ENCODE data around the gene SENP6. TPM values are rescaled to one million over a fixed set of nuclear protein-coding genes. Genes with fewer than 3 reads are reported as not detected.

Gene SENP6
- total and polyA plus RNA-seq, 2 experiments from 2014 or later, result 56.4 to 104 TPM

- TF ChIP-seq CTCF (IDR thresholded peaks at IDR 0.05; ENCODE audit: low read depth, low read length), result no peak
- no peak for DNase-seq (ENCODE audit: low read depth in 1 of 2, low spot score in 1 of 2)
- Histone ChIP-seq H3K27ac (no peak overlapping the region), H3K36me3 (no peaks in the 10 kb centered on the region), H3K4me1 (ENCODE audit: low read depth) (no peaks in the 10 kb centered on the region), H3K4me3 (no peak overlapping the region), H3K27me3 (no peaks in the 10 kb centered on the region), H3K9me3 (ENCODE audit: low read depth) (no peaks in the 10 kb centered on the region)
These were observed 156.4 kb downstream of the SENP6 start for GRCh38 chr6:75758061-75758460.

- Histone ChIP-seq H3K27ac (no peak overlapping the region), H3K4me1 (ENCODE audit: low read depth) (no peaks in the 10 kb centered on the region), H3K4me3 (no peak overlapping the region), H3K9me3 (ENCODE audit: low read depth) (no peaks in the 10 kb centered on the region), H3K36me3 (no peaks in the 10 kb centered on the region), H3K27me3 (no peaks in the 10 kb centered on the region)
- no peak for TF ChIP-seq CTCF (IDR thresholded peaks at IDR 0.05; ENCODE audit: low read depth, low read length)
- no peak for DNase-seq (ENCODE audit: low read depth in 1 of 2, low spot score in 1 of 2)
These were observed 157.5 kb downstream of the SENP6 start for GRCh38 chr6:75759207-75759606.

- no peak for TF ChIP-seq CTCF (IDR thresholded peaks at IDR 0.05; ENCODE audit: low read depth, low read length)
- no peak overlapping the region for H3K4me3 ChIP-seq
- H3K4me1 ChIP-seq (ENCODE audit: low read depth), result no peaks in the 10 kb centered on the region
- H3K27ac ChIP-seq, result no peak overlapping the region
- H3K36me3 ChIP-seq, result no peaks in the 10 kb centered on the region
- no peak for DNase-seq (ENCODE audit: low read depth in 1 of 2, low spot score in 1 of 2)
- no peaks in the 10 kb centered on the region for H3K27me3 ChIP-seq
- no peaks in the 10 kb centered on the region for H3K9me3 ChIP-seq (ENCODE audit: low read depth)
These were observed 158.6 kb downstream of the SENP6 start for GRCh38 chr6:75760320-75760719.

GRCh38 chr6:75761489-75761888, 159.8 kb downstream of the SENP6 start:
- no peak overlapping the region for H3K4me3 ChIP-seq
- no peaks in the 10 kb centered on the region for H3K36me3 ChIP-seq
- H3K9me3 ChIP-seq (ENCODE audit: low read depth), result no peaks in the 10 kb centered on the region
- H3K4me1 ChIP-seq (ENCODE audit: low read depth), result no peaks in the 10 kb centered on the region
- H3K27me3 ChIP-seq, result no peaks in the 10 kb centered on the region
- TF ChIP-seq CTCF (IDR thresholded peaks at IDR 0.05; ENCODE audit: low read depth, low read length), result no peak
- no peak overlapping the region for H3K27ac ChIP-seq
- no peak for DNase-seq (ENCODE audit: low read depth in 1 of 2, low spot score in 1 of 2)

- no peak for TF ChIP-seq CTCF (IDR thresholded peaks at IDR 0.05; ENCODE audit: low read depth, low read length)
- H3K9me3 ChIP-seq (ENCODE audit: low read depth), result no peaks in the 10 kb centered on the region
- no peaks in the 10 kb centered on the region for H3K4me1 ChIP-seq (ENCODE audit: low read depth)
- H3K36me3 ChIP-seq, result no peaks in the 10 kb centered on the region
- no peak for DNase-seq (ENCODE audit: low read depth in 1 of 2, low spot score in 1 of 2)
- H3K4me3 ChIP-seq, result no peak overlapping the region
- no peaks in the 10 kb centered on the region for H3K27me3 ChIP-seq
- no peak overlapping the region for H3K27ac ChIP-seq
These were observed 160.4 kb downstream of the SENP6 start for GRCh38 chr6:75762063-75762462.

GRCh38 chr6:75766387-75766786, 164.7 kb downstream of the SENP6 start:
- Histone ChIP-seq H3K36me3 (no peaks in the 10 kb centered on the region), H3K4me1 (ENCODE audit: low read depth) (peaks cover 4% of the 10 kb centered on the region), H3K9me3 (ENCODE audit: low read depth) (no peaks in the 10 kb centered on the region), H3K4me3 (no peak overlapping the region), H3K27ac (no peak overlapping the region), H3K27me3 (no peaks in the 10 kb centered on the region)
- no peak for DNase-seq (ENCODE audit: low read depth in 1 of 2, low spot score in 1 of 2)
- no peak for TF ChIP-seq CTCF (IDR thresholded peaks at IDR 0.05; ENCODE audit: low read depth, low read length)
